Bronchial epithelial cell (primary cell): ENCODE data around the gene CCSER1. TPM values are rescaled to one million over a fixed set of nuclear protein-coding genes. Genes with fewer than 3 reads are reported as not detected.

Source experiments
- DNase-seq: peaks from one replicate; pipeline ENCODE4 v3.0.0-alpha.2; 2010; ENCODE audit warnings: low read depth
- FAIRE-seq: peaks from 2 replicates; lab custom pipeline; 2011; peaks lifted over from hg19 to GRCh38; lab: Jason Lieb, UNC
- H3K27me3 ChIP-seq: 2 replicates; pipeline ENCODE4 v1.5.1; 2011; ENCODE audit warnings: low read length; ENCODE audit not compliant: control insufficient read depth, insufficient read depth
- H3K36me3 ChIP-seq: 2 replicates; pipeline ENCODE4 v1.5.1; 2011; ENCODE audit warnings: low read length; ENCODE audit not compliant: control insufficient read depth, insufficient read depth
- H3K4me3 ChIP-seq: 2 replicates; pipeline ENCODE4 v1.5.1; 2011; ENCODE audit warnings: mild to moderate bottlenecking, low read depth, low read length, control low read depth
- CTCF ChIP-seq: IDR thresholded peaks from 2 replicates; pipeline ENCODE4 v1.5.1; 2011; ENCODE audit warnings: mild to moderate bottlenecking, moderate library complexity, low read length, control low read depth, inconsistent platforms; ENCODE audit not compliant: insufficient read depth, severe bottlenecking
- total RNA-seq: library from RNA; depleted of rRNA; stranded (reverse); fragments of >200 nt; gene quantifications from 2 replicates; pipeline ENCODE4 v1.2.1, GENCODE V29; 2014

Gene CCSER1
- total RNA-seq, 1 donor from 2014 or later: 6.6 TPM

GRCh38 chr4:90926957-90927356 lies 799.8 kb downstream of the CCSER1 start:
- H3K27me3 ChIP-seq: no peaks in the 10 kb centered on the region
- TF ChIP-seq CTCF: no peak
- DNase-seq (no peak), FAIRE-seq (no peak)
- no peak overlapping the region for H3K4me3 ChIP-seq
- no peaks in the 10 kb centered on the region for H3K36me3 ChIP-seq

GRCh38 chr4:90943311-90943710 lies 816.1 kb downstream of the CCSER1 start:
- no peak for TF ChIP-seq CTCF
- Histone ChIP-seq H3K36me3 (no peaks in the 10 kb centered on the region), H3K27me3 (no peaks in the 10 kb centered on the region), H3K4me3 (no peak overlapping the region)
- FAIRE-seq (no peak), DNase-seq (peak; percentile 88)

- DNase-seq (no peak), FAIRE-seq (peak; percentile 32)
- no peaks in the 10 kb centered on the region for H3K27me3 ChIP-seq
- no peak for TF ChIP-seq CTCF
- no peak overlapping the region for H3K4me3 ChIP-seq
- H3K36me3 ChIP-seq: no peaks in the 10 kb centered on the region
These were observed 819.8 kb downstream of the CCSER1 start for GRCh38 chr4:90946945-90947344.

- TF ChIP-seq CTCF: no peak
- DNase-seq: peak; percentile 37
- no peak for FAIRE-seq
- no peak overlapping the region for H3K4me3 ChIP-seq
- no peaks in the 10 kb centered on the region for H3K36me3 ChIP-seq
- H3K27me3 ChIP-seq: no peaks in the 10 kb centered on the region
These were observed 823.2 kb downstream of the CCSER1 start for GRCh38 chr4:90950385-90950841.

- no peaks in the 10 kb centered on the region for H3K36me3 ChIP-seq
- DNase-seq: peak; percentile 96
These were observed 823.8 kb downstream of the CCSER1 start for GRCh38 chr4:90951037-90951436.

More at GRCh38 chr4:90951037-90951436, 823.8 kb downstream of the CCSER1 start:
- TF ChIP-seq CTCF: no peak
- no peak overlapping the region for H3K4me3 ChIP-seq
- no peaks in the 10 kb centered on the region for H3K27me3 ChIP-seq
- FAIRE-seq: no peak
